ENCODE results near the gene SRGAP2C.
"Not testable (repeated sequence)": the region's sequence is repeated elsewhere in the genome, so short reads cannot be mapped to it uniquely, and the experiment has no call there.

SRGAP2C gene

DNA sequence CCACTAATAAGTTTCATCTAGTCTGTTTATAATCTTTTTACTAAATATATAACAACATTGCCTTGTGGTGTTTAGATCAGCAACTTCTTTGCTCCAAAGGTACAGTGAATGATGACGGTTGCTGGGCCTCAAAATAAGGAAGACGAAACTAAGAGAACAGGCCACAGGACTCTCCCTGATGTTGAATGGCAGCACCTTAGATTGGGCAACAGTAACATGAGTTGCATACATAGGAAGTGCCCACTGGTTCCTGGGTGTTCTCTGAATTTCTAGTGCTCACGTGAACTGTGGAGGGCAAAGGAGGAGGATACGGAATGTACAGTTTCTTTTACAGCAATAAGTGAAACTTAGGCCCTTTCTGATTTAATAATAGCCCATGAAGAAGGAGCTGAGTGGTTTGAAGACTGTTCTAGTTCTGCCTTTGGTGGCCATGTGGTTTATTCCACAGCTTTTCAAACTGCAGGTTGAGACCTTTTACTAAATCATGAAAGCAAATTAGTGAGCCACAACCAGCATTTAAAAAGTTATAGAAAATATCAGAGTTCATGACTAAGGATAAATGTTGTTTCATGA, 86.5 kb downstream of the SRGAP2C start:
- not testable (repeated sequence) for H3K4me3 ChIP-seq (ENCODE audit: low read depth in 1 of 2, low read length in 2 of 2); H3K27me3 ChIP-seq (ENCODE audit: control insufficient read depth in 1 of 2, insufficient read depth in 2 of 2, low read length in 2 of 2); H3K4me1 ChIP-seq (ENCODE audit: insufficient read depth, low read length); H3K9me3 ChIP-seq (ENCODE audit: low read length); H3K36me3 ChIP-seq (ENCODE audit: insufficient read depth, low read length); H3K27ac ChIP-seq (ENCODE audit: low read depth, low read length); H3K9ac ChIP-seq (ENCODE audit: low read length)

DNA sequence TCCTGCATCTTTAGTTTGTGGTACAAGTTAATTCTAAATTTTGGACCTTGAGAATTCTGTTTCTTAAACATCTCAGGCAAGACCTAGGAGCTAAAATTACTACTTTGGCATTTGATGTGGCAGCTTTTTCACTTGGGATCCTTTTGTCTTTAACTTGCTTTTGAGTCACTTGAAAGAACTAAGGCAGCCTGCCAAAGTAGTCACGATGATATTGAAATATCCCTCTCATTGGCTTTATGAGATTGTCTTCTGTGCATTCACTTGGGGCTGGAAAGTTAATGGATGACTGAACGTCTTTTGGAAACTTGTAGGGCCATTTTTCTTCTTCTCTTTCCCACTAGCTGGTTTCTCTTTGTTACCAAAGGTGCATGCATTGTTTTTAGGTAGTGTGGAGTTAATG, 90.7 kb downstream of the SRGAP2C start:
- not testable (repeated sequence) for H3K27me3 ChIP-seq (ENCODE audit: control insufficient read depth in 1 of 2, insufficient read depth in 2 of 2, low read length in 2 of 2); H3K4me3 ChIP-seq (ENCODE audit: low read depth in 1 of 2, low read length in 2 of 2); H3K9ac ChIP-seq (ENCODE audit: low read length); H3K9me3 ChIP-seq (ENCODE audit: low read length); H3K4me1 ChIP-seq (ENCODE audit: insufficient read depth, low read length); H3K36me3 ChIP-seq (ENCODE audit: insufficient read depth, low read length); H3K27ac ChIP-seq (ENCODE audit: low read depth, low read length)

DNA sequence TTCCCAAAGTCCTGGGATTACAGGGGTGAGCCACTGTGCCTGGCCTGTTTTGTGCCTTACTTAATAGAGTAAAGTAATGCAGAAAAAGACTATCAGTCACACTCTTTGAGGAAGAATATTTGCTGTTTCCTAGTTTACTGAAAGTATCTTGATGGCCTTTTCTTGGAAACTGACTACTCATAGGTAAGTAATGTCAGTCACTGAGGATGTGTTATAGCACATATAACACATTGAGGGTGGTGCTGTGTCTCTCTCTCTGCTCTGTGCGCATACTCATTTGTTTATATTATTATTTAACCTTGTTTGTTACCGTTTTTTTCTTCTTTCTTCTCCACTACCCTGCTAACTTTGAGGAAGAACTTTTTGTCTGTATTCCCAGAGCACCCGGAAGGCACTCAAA, 93.4 kb downstream of the SRGAP2C start:
- not testable (repeated sequence) for H3K36me3 ChIP-seq (ENCODE audit: insufficient read depth, low read length); H3K9ac ChIP-seq (ENCODE audit: low read length); H3K4me3 ChIP-seq (ENCODE audit: low read depth in 1 of 2, low read length in 2 of 2); H3K4me1 ChIP-seq (ENCODE audit: insufficient read depth, low read length); H3K27ac ChIP-seq (ENCODE audit: low read depth, low read length); H3K9me3 ChIP-seq (ENCODE audit: low read length); H3K27me3 ChIP-seq (ENCODE audit: control insufficient read depth in 1 of 2, insufficient read depth in 2 of 2, low read length in 2 of 2)

DNA sequence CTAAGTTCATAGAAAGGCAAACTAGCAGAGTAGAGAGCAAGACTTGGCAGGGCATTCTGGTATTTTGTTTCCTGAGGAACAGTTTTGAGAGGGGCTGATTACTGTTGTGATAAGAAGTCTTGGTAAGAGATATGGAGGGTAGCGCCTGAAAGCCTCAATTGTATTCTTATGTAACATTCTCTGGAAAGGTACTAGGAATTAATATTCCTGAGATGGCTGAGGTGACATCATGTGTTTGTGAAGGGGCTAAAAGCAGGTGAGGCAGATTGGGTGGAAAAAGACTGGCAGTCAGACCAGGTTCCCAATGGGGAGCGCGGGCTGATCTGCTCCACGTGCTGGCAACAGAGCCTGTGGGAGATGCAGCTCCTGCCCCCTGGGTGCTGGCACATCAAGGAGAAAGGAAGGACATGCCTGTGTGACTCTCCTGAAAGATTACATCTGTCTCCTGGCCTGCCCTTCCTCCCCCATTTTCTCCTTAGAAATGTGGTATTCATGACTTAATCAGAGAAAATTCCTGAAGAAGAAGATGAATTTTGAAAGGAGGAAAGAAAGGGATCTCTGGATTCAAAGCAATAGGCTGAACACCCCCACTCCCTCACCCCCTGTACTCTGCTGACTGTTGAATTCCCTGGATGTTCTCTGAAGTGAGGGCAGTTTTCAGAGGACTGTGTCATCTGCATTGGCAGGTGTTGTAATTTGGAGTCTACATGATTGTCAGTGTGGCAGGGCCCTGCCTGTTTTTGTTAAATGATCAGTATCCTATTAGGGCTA, 94.2 kb downstream of the SRGAP2C start:
- not testable (repeated sequence) for H3K4me3 ChIP-seq (ENCODE audit: low read depth in 1 of 2, low read length in 2 of 2); H3K27me3 ChIP-seq (ENCODE audit: control insufficient read depth in 1 of 2, insufficient read depth in 2 of 2, low read length in 2 of 2)

DNA sequence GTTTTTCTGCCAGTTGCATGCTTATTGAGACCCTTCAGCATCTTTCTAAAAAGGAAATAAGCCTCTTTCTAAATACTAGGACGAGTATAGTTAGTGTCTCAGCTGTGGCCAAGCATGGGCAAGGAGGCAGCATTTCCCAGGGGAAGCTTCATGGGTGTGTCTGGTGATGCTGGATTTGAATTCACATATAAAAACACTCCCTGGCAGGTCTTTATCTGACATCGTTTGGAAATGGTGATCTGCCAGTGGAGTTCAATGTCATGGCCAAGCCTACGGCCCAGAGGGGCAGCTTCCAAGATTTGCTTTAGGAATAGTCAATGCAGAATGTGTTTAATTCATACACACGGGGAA, 94.7 kb downstream of the SRGAP2C start:
- not testable (repeated sequence) for H3K4me3 ChIP-seq (ENCODE audit: low read depth in 1 of 2, low read length in 2 of 2); H3K36me3 ChIP-seq (ENCODE audit: insufficient read depth, low read length); H3K9me3 ChIP-seq (ENCODE audit: low read length); H3K9ac ChIP-seq (ENCODE audit: low read length); H3K27me3 ChIP-seq (ENCODE audit: control insufficient read depth in 1 of 2, insufficient read depth in 2 of 2, low read length in 2 of 2); H3K27ac ChIP-seq (ENCODE audit: low read depth, low read length); H3K4me1 ChIP-seq (ENCODE audit: insufficient read depth, low read length)

More for the DNA sequence above, 94.2 kb downstream of the SRGAP2C start:
- not testable (repeated sequence) for H3K9ac ChIP-seq (ENCODE audit: low read length); H3K36me3 ChIP-seq (ENCODE audit: insufficient read depth, low read length); H3K9me3 ChIP-seq (ENCODE audit: low read length); H3K27ac ChIP-seq (ENCODE audit: low read depth, low read length); H3K4me1 ChIP-seq (ENCODE audit: insufficient read depth, low read length)

DNA sequence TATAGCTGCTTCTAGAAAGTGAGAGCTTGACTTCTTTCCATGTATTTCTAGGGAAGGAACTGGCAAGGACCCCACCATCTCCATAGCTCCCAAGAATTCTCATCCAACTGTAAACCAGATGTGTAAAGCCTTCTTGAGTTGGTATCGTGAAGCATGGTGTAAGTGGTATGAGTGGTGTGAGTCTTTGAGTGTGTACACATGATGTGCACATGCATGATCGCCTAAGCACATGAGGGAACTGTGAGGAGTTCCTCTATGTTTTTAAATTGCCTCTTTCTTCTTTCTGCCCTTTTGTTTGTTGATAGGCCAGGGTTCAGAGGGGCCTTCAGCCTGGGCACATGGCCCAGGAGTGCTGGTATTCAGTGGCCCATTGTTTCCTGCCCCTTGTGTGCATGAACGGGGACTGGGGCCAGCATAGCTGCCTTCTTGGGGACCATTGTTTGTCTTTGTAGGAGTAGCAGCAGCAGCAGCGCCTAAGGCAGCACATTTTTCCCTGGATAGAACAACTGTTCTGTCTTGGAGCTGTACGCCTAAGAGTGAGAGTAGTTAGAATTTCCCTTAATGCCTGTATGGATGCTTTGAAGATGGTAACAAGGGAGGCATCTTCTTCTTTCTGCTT, 96.0 kb downstream of the SRGAP2C start:
- H3K4me3 ChIP-seq (ENCODE audit: low read depth in 1 of 2, low read length in 2 of 2); H3K27ac ChIP-seq (ENCODE audit: low read depth, low read length); H3K4me1 ChIP-seq (ENCODE audit: insufficient read depth, low read length); H3K9me3 ChIP-seq (ENCODE audit: low read length); H3K9ac ChIP-seq (ENCODE audit: low read length); H3K36me3 ChIP-seq (ENCODE audit: insufficient read depth, low read length); H3K27me3 ChIP-seq (ENCODE audit: control insufficient read depth in 1 of 2, insufficient read depth in 2 of 2, low read length in 2 of 2): not testable (repeated sequence)

DNA sequence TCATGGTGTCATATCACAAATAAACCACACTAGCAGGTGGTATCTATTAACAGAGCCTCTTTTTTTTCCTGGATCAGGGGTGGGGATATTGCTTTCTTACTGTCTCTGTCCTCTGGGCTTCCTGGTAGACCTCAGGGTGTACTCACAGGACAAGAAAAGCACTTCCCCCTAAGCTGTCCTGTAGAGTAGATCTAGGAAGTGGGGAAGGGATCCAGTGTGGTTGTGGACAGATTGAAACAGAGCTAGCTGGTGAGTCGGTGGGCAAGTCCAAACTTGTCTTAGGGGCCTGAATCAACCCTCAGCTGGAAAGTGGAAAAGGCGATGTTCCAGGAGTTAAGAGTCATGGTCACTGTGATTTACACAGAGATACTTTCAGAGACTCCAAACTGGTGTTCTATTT, 96.7 kb downstream of the SRGAP2C start:
- H3K4me3 ChIP-seq (ENCODE audit: low read depth in 1 of 2, low read length in 2 of 2); H3K36me3 ChIP-seq (ENCODE audit: insufficient read depth, low read length); H3K4me1 ChIP-seq (ENCODE audit: insufficient read depth, low read length); H3K27me3 ChIP-seq (ENCODE audit: control insufficient read depth in 1 of 2, insufficient read depth in 2 of 2, low read length in 2 of 2); H3K9me3 ChIP-seq (ENCODE audit: low read length); H3K9ac ChIP-seq (ENCODE audit: low read length); H3K27ac ChIP-seq (ENCODE audit: low read depth, low read length): not testable (repeated sequence)

DNA sequence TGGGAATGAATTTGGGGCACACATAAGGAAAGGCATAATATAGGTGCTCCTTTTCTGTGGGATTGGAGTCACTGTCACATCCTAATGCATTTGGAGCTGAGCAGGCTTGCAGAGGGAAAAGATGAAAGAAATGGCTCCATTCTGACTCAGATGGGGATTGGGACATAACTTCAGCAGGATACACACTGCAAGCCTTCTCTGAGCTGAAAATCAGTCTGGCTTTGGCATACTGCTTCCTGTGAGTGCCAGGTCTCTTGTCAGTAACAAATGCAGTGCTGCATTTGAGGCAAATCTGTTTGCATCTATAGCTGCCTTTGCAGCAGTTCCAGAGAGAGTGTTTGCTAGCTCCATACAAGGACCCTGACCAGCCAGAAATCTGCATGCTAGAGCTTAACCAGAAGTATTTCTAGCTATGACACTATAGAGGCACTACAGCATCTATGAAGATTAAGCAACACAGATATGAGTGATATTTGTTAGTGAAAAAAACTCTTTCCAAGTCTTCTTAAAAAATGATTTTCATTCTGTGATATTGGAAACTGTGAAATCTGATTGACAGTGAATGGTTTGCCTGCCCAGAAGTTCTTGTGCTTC, 98.9 kb downstream of the SRGAP2C start:
- not testable (repeated sequence) for H3K27ac ChIP-seq (ENCODE audit: low read depth, low read length); H3K9me3 ChIP-seq (ENCODE audit: low read length); H3K9ac ChIP-seq (ENCODE audit: low read length); H3K4me3 ChIP-seq (ENCODE audit: low read depth in 1 of 2, low read length in 2 of 2); H3K36me3 ChIP-seq (ENCODE audit: insufficient read depth, low read length); H3K27me3 ChIP-seq (ENCODE audit: control insufficient read depth in 1 of 2, insufficient read depth in 2 of 2, low read length in 2 of 2); H3K4me1 ChIP-seq (ENCODE audit: insufficient read depth, low read length)

DNA sequence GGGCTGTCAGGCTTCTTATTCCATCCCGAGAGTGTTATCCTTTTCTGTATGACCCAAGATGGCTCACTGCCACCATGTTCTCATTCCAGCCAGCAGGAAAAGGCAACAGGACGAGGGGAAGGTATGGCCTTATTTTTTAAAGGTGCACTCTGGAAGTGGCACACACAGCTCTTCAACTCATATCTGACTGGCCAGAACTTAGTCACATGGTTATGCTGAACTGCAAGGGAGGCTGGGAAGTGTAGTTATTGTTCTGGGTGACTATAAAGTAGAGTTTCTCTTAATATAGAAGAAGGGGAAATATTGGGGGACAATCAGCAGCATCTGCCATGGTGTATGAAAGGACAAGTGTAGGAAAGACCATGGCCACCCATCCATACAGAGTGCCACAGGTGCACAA, 107.8 kb downstream of the SRGAP2C start:
- not testable (repeated sequence) for H3K4me1 ChIP-seq (ENCODE audit: insufficient read depth, low read length); H3K36me3 ChIP-seq (ENCODE audit: insufficient read depth, low read length); H3K27ac ChIP-seq (ENCODE audit: low read depth, low read length); H3K27me3 ChIP-seq (ENCODE audit: control insufficient read depth in 1 of 2, insufficient read depth in 2 of 2, low read length in 2 of 2); H3K9ac ChIP-seq (ENCODE audit: low read length); H3K9me3 ChIP-seq (ENCODE audit: low read length); H3K4me3 ChIP-seq (ENCODE audit: low read depth in 1 of 2, low read length in 2 of 2)

DNA sequence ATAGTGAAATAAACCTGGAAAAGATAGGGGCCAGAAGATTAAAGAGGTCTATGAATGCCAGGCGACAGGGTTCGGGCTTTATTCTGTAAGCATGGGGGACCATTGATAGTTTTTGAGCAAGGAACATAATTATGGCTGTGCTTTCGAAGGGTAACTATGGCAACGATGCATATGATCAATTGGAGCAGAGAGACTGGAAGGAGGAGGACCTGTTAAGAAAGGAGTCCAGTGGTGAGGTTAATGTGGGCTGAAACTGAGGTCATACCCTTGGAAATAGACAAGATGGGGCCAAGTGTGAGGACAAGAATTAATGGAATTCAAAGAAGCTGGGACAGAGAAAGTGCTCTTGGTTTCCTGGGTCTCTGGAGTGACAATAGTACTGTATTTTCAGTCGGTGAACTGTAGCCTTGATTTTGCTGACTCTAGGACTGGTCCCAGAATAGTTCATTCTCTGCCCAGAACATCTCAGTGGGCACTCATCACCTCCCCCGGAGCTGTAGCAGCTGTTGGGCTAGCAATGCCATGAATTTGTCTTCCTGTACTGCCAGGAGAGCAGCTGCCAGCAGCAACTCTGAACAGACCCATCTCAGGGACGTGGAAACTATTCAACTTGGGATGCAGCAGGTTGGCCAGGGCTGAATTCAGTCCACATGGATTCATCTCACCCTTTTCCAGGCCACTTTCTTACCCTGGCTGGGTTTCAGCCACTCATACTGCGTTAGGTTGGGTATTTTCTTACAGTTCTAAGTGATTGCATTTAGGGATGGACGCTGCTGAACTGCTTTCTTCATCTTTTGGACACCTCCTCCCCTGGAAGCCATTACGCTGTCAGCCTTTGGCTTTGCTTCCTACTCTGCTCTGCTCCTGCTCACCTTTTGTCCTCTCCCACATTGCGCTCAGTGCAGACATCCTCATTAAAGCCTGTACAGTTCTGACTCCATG, 108.8 kb downstream of the SRGAP2C start:
- not testable (repeated sequence) for H3K4me1 ChIP-seq (ENCODE audit: insufficient read depth, low read length); H3K9ac ChIP-seq (ENCODE audit: low read length); H3K27me3 ChIP-seq (ENCODE audit: control insufficient read depth in 1 of 2, insufficient read depth in 2 of 2, low read length in 2 of 2); H3K9me3 ChIP-seq (ENCODE audit: low read length); H3K4me3 ChIP-seq (ENCODE audit: low read depth in 1 of 2, low read length in 2 of 2); H3K36me3 ChIP-seq (ENCODE audit: insufficient read depth, low read length); H3K27ac ChIP-seq (ENCODE audit: low read depth, low read length)

DNA sequence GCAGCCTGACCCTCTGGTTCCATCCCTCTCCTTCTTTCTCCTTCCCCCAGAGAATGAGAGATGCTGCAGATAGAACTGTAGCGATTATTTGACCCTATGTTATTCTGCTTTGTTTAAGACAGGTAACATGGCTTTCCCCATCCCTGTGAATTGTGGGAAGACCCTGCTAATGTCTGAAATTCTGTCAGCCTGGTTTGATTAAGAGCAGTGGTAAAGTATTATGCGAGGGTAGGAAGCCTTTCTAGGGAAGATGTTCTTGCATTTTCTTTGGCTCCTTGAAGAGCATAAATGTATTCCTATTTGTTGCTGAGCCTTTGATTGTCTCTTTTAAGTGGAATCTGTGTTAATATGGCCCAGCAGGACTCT, 109.4 kb downstream of the SRGAP2C start:
- H3K27me3 ChIP-seq (ENCODE audit: control insufficient read depth in 1 of 2, insufficient read depth in 2 of 2, low read length in 2 of 2); H3K4me3 ChIP-seq (ENCODE audit: low read depth in 1 of 2, low read length in 2 of 2); H3K9ac ChIP-seq (ENCODE audit: low read length); H3K27ac ChIP-seq (ENCODE audit: low read depth, low read length); H3K36me3 ChIP-seq (ENCODE audit: insufficient read depth, low read length); H3K9me3 ChIP-seq (ENCODE audit: low read length); H3K4me1 ChIP-seq (ENCODE audit: insufficient read depth, low read length): not testable (repeated sequence)
